OCI-LY1 (cell line): ENCODE results near the gene FEM1A.

ENCODE experiments used
- H2AFZ ChIP-seq: fragments of 200-600 bp; sonication (generic), shearing (Covaris generic); 2 replicates; pipeline ENCODE4 v1.6.0; 2014; ENCODE audit warnings: antibody characterized with exemption, mild to moderate bottlenecking, low read length
- H3F3A ChIP-seq: fragments of 200-600 bp; sonication (generic), shearing (Covaris generic); 2 replicates; pipeline ENCODE4 v1.6.0; 2014; ENCODE audit warnings: mild to moderate bottlenecking, antibody characterized with exemption, low read length, moderate library complexity; ENCODE audit not compliant: insufficient read depth
- H3K27ac ChIP-seq: fragments of 200-600 bp; sonication (generic); 2 replicates; pipeline ENCODE4 v1.5.1; 2014; ENCODE audit warnings: low read length, mixed run types, mild to moderate bottlenecking, low read depth; ENCODE audit not compliant: poor library complexity, severe bottlenecking
- H3K27me3 ChIP-seq: fragments of 200-600 bp; sonication (generic); 2 replicates; pipeline ENCODE4 v1.6.0; 2014; ENCODE audit warnings: antibody characterized with exemption, mild to moderate bottlenecking, low read length, moderate library complexity; ENCODE audit not compliant: insufficient read depth
- H3K36me3 ChIP-seq: fragments of 200-600 bp; sonication (generic); 2 replicates; pipeline ENCODE4 v1.6.1; 2014; ENCODE audit warnings: mild to moderate bottlenecking, antibody characterized with exemption, low read length, moderate library complexity, mixed read lengths; ENCODE audit not compliant: insufficient read depth
- H3K4me1 ChIP-seq: fragments of 200-600 bp; sonication (generic); 2 replicates; pipeline ENCODE4 v1.5.1; 2014; ENCODE audit warnings: mild to moderate bottlenecking, low read length, moderate library complexity; ENCODE audit not compliant: insufficient read depth, severe bottlenecking
- H3K4me2 ChIP-seq: fragments of 200-600 bp; sonication (generic), shearing (Covaris generic); 2 replicates; pipeline ENCODE4 v1.6.1; 2014; ENCODE audit warnings: low read length
- H3K4me3 ChIP-seq: fragments of 200-600 bp; sonication (generic); 2 replicates; pipeline ENCODE4 v1.5.1; 2014; ENCODE audit warnings: low read length, low read depth, mild to moderate bottlenecking, mixed read lengths; ENCODE audit not compliant: poor library complexity, severe bottlenecking
- H3K79me2 ChIP-seq: fragments of 200-600 bp; shearing (Covaris generic); 2 replicates; pipeline ENCODE4 v1.6.1; 2016; ENCODE audit warnings: mixed run types, low read length, mixed read lengths; ENCODE audit not compliant: insufficient read depth
- H3K9ac ChIP-seq: fragments of 200-600 bp; sonication (generic), shearing (Covaris generic); 2 replicates; pipeline ENCODE4 v1.6.1; 2014; ENCODE audit warnings: mild to moderate bottlenecking, low read length, mixed read lengths
- H3K9me2 ChIP-seq: fragments of 200-600 bp; sonication (generic), shearing (Covaris generic); 2 replicates; pipeline ENCODE4 v1.6.1; 2014; ENCODE audit warnings: low read depth, mild to moderate bottlenecking, low read length, mixed read lengths
- H3K9me3 ChIP-seq: fragments of 200-600 bp; shearing (Covaris generic); 2 replicates; pipeline ENCODE4 v1.6.1; 2014; ENCODE audit warnings: low read length, mixed read lengths
- H4K20me1 ChIP-seq: fragments of 200-600 bp; sonication (generic), shearing (Covaris generic); 2 replicates; pipeline ENCODE4 v1.6.0; 2016; ENCODE audit warnings: mild to moderate bottlenecking, low read length; ENCODE audit not compliant: insufficient read depth
- EZH2 ChIP-seq: fragments of 200-600 bp; sonication (generic), shearing (Covaris generic); IDR thresholded peaks from 2 replicates; pipeline ENCODE4 v1.8.0; 2017; ENCODE audit warnings: borderline replicate concordance, mixed run types, mild to moderate bottlenecking, antibody characterized with exemption, low read length, moderate library complexity, mixed read lengths
- TF ChIP-seq, protein P1 (sequence below): fragments of 200-600 bp; sonication (generic), shearing (Covaris generic); IDR thresholded peaks from 2 replicates; pipeline ENCODE4 v1.5.1; 2017; ENCODE audit warnings: mild to moderate bottlenecking, antibody characterized with exemption, low read length, moderate library complexity, mixed read lengths

FEM1A gene

DNA sequence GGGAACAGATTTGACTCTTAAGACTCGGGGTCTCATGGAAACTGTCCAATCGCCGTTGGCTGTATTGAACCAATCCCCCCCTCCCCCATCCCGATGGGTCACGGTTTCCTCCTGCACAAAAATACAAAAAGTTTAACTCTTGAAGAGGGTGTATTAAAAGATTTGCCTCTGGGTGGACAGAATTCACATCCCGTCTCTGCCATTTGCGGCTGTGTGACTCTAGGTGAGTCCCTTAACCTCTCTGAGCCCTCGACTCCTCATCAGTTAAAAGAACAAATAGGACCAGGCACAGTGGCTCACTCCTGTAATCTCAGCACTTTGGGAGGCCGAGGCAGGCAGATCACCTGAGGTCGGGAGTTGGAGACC is 31.3 kb upstream of the FEM1A start:
- H3F3A ChIP-seq: no peaks in the 10 kb centered on the region
- H3K79me2 ChIP-seq: no peaks in the 10 kb centered on the region
- no peaks in the 10 kb centered on the region for H3K9me2 ChIP-seq
- no peak overlapping the region for H2AFZ ChIP-seq
- peaks cover 8% of the 10 kb centered on the region for H3K4me1 ChIP-seq
- H3K27ac ChIP-seq: no peak overlapping the region
- TF ChIP-seq EZH2: no peak
- TF ChIP-seq, protein P1, sequence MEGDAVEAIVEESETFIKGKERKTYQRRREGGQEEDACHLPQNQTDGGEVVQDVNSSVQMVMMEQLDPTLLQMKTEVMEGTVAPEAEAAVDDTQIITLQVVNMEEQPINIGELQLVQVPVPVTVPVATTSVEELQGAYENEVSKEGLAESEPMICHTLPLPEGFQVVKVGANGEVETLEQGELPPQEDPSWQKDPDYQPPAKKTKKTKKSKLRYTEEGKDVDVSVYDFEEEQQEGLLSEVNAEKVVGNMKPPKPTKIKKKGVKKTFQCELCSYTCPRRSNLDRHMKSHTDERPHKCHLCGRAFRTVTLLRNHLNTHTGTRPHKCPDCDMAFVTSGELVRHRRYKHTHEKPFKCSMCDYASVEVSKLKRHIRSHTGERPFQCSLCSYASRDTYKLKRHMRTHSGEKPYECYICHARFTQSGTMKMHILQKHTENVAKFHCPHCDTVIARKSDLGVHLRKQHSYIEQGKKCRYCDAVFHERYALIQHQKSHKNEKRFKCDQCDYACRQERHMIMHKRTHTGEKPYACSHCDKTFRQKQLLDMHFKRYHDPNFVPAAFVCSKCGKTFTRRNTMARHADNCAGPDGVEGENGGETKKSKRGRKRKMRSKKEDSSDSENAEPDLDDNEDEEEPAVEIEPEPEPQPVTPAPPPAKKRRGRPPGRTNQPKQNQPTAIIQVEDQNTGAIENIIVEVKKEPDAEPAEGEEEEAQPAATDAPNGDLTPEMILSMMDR: no peak
- no peaks in the 10 kb centered on the region for H4K20me1 ChIP-seq
- H3K4me3 ChIP-seq: peak overlapping the region; percentile 14
- H3K9me3 ChIP-seq: no peaks in the 10 kb centered on the region
- peak overlapping the region; percentile 47; the same call in 1 of the 2 replicates for H3K4me2 ChIP-seq
- no peaks in the 10 kb centered on the region; the same call in 1 of the 2 replicates for H3K27me3 ChIP-seq
- no peak overlapping the region for H3K9ac ChIP-seq
- no peaks in the 10 kb centered on the region for H3K36me3 ChIP-seq

DNA sequence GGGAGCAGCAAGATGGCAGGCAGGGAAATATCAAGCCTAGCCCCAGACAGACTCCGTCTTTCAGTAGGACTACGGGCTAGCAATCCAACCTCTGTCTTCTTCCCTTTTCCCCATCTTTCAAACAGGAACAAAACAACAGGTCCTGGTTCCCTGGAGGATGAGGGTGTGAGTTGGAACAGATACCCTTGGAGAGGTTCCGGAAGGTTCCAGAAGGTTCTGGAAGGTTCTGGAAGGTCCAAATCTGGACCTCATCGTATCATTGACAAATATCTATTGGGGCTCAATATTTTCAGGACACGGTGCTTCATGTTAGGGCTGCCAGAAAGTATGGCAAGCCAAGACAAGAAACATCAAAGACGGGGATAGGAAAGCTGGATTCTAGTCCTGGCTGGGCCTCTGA is 28.5 kb upstream of the FEM1A start:
- no peak for TF ChIP-seq EZH2
- TF ChIP-seq, protein P1: no peak
- Histone ChIP-seq H3K27me3 (no peaks in the 10 kb centered on the region; the same call in 1 of the 2 replicates), H3K79me2 (no peaks in the 10 kb centered on the region), H3K4me2 (no peak overlapping the region), H3K9me3 (no peaks in the 10 kb centered on the region), H2AFZ (no peak overlapping the region), H3F3A (no peaks in the 10 kb centered on the region), H3K36me3 (no peaks in the 10 kb centered on the region), H3K9ac (no peak overlapping the region), H3K27ac (no peak overlapping the region), H3K4me1 (peaks cover 8% of the 10 kb centered on the region), H3K4me3 (no peak overlapping the region), H4K20me1 (no peaks in the 10 kb centered on the region), H3K9me2 (no peaks in the 10 kb centered on the region)

DNA sequence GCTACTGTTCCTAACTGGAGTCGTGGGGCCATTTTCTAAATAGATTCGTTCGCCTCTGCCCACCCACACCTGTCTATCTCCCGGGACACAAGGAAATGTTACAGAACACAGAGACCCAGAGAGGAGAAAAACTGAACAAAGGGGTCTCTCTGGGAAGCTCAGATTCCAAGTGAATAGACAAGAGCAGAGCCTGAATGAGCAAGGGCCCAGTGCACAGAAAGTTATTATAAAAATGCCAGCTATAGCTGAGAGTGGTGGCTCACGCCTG is 27.2 kb upstream of the FEM1A start:
- H3K9me2 ChIP-seq: no peaks in the 10 kb centered on the region
- no peaks in the 10 kb centered on the region; the same call in 1 of the 2 replicates for H3K27me3 ChIP-seq
- no peaks in the 10 kb centered on the region for H3K9me3 ChIP-seq
- no peak overlapping the region for H2AFZ ChIP-seq
- H3K36me3 ChIP-seq: no peaks in the 10 kb centered on the region
- TF ChIP-seq, protein P1: no peak
- no peak for TF ChIP-seq EZH2
- H3K27ac ChIP-seq: no peak overlapping the region
- no peaks in the 10 kb centered on the region for H3F3A ChIP-seq
- no peak overlapping the region for H3K4me3 ChIP-seq
- H4K20me1 ChIP-seq: no peaks in the 10 kb centered on the region
- peaks cover 8% of the 10 kb centered on the region for H3K4me1 ChIP-seq
- H3K9ac ChIP-seq: no peak overlapping the region
- no peaks in the 10 kb centered on the region for H3K79me2 ChIP-seq
- H3K4me2 ChIP-seq: no peak overlapping the region
